Loucy (cell line): Measurements from ENCODE around the gene HLX.

Experiments
- EZH2phosphoT487 ChIP-seq: fragments of 200-600 bp; IDR thresholded peaks from 2 replicates; pipeline ENCODE4 v1.6.1; 2018; ENCODE audit warnings: antibody characterized with exemption, mild to moderate bottlenecking, moderate library complexity, borderline replicate concordance
- TF ChIP-seq, protein P1 (sequence below): fragments of 200-600 bp; sonication (generic); conservative IDR thresholded peaks from 2 replicates; pipeline ENCODE4 v1.5.1; 2014; ENCODE audit warnings: mild to moderate bottlenecking, antibody characterized with exemption, low read length

DNA sequence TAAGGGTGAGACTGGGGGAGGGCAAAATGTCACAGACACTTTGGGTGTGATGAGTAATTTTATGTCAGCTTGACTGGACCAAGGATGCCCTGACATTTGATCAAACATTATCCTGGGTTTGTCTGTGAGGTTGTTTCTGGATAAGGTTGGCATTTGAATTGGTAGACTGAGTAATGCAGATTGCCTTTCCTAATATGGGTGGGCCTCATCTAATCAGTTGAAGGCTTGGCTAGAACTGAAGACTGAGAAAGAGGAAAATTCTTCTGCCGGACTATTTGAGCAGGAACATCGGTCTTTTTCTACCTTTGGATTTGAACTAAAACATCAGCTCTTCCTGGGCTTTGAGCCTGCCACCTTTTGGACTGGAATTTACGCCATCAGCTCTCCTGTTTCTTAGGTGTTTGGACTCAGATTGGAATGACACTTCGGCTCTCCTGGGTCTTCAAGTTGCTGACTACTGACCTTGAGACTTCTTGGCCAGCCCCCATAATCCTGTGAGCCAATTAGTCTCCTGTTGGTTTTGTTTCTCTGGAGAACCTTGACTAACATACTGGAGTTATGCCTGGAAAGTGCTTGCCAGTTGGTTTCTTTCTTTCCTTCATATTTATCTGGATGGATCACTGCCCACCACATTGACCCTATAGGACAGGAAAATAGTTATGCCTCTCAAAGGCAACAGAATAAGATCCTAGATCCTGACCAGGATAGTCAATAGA, 44.9 kb upstream of the HLX start:
- TF ChIP-seq, protein P1, sequence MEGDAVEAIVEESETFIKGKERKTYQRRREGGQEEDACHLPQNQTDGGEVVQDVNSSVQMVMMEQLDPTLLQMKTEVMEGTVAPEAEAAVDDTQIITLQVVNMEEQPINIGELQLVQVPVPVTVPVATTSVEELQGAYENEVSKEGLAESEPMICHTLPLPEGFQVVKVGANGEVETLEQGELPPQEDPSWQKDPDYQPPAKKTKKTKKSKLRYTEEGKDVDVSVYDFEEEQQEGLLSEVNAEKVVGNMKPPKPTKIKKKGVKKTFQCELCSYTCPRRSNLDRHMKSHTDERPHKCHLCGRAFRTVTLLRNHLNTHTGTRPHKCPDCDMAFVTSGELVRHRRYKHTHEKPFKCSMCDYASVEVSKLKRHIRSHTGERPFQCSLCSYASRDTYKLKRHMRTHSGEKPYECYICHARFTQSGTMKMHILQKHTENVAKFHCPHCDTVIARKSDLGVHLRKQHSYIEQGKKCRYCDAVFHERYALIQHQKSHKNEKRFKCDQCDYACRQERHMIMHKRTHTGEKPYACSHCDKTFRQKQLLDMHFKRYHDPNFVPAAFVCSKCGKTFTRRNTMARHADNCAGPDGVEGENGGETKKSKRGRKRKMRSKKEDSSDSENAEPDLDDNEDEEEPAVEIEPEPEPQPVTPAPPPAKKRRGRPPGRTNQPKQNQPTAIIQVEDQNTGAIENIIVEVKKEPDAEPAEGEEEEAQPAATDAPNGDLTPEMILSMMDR: no peak
- TF ChIP-seq EZH2phosphoT487: no peak
